HG03521 (cell line): ENCODE measurements around the gene COL5A1.
"Not testable (repeated sequence)": the region's sequence is repeated elsewhere in the genome, so short reads cannot be mapped to it uniquely, and the experiment has no call there.

ENCODE experiments used
- ATAC-seq: cut with Tn5 transposase; IDR thresholded peaks from one replicate; pipeline ENCODE4 v1.9.1; 2021; ENCODE audit warnings: mild to moderate bottlenecking, moderate library complexity; ENCODE audit not compliant: unreplicated experiment

COL5A1 gene

GRCh38 chr9:134638502-134639090, 3.0 kb upstream of the COL5A1 start:
- no peak for ATAC-seq

- no peak for ATAC-seq
Observed at GRCh38 chr9:134639994-134640393, 1.6 kb upstream of the COL5A1 start.

GRCh38 chr9:134640506-134641172, 964 bp upstream of the COL5A1 start:
- no peak for ATAC-seq

GRCh38 chr9:134641990-134642384, 384 bp downstream of the COL5A1 start:
- ATAC-seq: no peak

- ATAC-seq: no peak
Observed at GRCh38 chr9:134642385-134643181, 980 bp downstream of the COL5A1 start.

- ATAC-seq: no peak
Observed at GRCh38 chr9:134643222-134643671, 1.6 kb downstream of the COL5A1 start.

- not testable (repeated sequence) for ATAC-seq
Observed at GRCh38 chr9:134644401-134644724, 2.8 kb downstream of the COL5A1 start.

- no peak for ATAC-seq
Observed at GRCh38 chr9:134644725-134645606, 3.4 kb downstream of the COL5A1 start.

GRCh38 chr9:134645607-134646365, 4.2 kb downstream of the COL5A1 start:
- no peak for ATAC-seq

- ATAC-seq: no peak
Observed at GRCh38 chr9:134647359-134648080, 5.9 kb downstream of the COL5A1 start.

- ATAC-seq: no peak
Observed at GRCh38 chr9:134648701-134649530, 7.3 kb downstream of the COL5A1 start.

GRCh38 chr9:134650431-134651190, 9.0 kb downstream of the COL5A1 start:
- no peak for ATAC-seq

GRCh38 chr9:134651226-134651905, 9.8 kb downstream of the COL5A1 start:
- ATAC-seq: no peak

GRCh38 chr9:134652291-134653225, 11.0 kb downstream of the COL5A1 start:
- ATAC-seq: no peak

GRCh38 chr9:134653259-134654009, 11.8 kb downstream of the COL5A1 start:
- no peak for ATAC-seq

- no peak for ATAC-seq
Observed at GRCh38 chr9:134655101-134655500, 13.5 kb downstream of the COL5A1 start.
